Measurements from ENCODE around the gene COL19A1. TPM values are rescaled to one million over a fixed set of nuclear protein-coding genes. Genes with fewer than 3 reads are reported as not detected.

Gene COL19A1
- total RNA-seq, 1 donor from 2014 or later: not detected

- H3K4me3 ChIP-seq: no peak overlapping the region
- H3K27me3 ChIP-seq: no peaks in the 10 kb centered on the region
- H3K4me1 ChIP-seq: no peaks in the 10 kb centered on the region
- intact Hi-C loops (cut with DNase I): no loop called here
- no peaks in the 10 kb centered on the region for H3K9me3 ChIP-seq
- ATAC-seq (no peak), DNase-seq (no peak)
- no peak for TF ChIP-seq CTCF (IDR thresholded peaks at IDR 0.05)
- no peak overlapping the region for H3K27ac ChIP-seq
- H3K36me3 ChIP-seq: no peaks in the 10 kb centered on the region
These were observed 387.6 kb downstream of the COL19A1 start for GRCh38 chr6:70253923-70254322.

DNA sequence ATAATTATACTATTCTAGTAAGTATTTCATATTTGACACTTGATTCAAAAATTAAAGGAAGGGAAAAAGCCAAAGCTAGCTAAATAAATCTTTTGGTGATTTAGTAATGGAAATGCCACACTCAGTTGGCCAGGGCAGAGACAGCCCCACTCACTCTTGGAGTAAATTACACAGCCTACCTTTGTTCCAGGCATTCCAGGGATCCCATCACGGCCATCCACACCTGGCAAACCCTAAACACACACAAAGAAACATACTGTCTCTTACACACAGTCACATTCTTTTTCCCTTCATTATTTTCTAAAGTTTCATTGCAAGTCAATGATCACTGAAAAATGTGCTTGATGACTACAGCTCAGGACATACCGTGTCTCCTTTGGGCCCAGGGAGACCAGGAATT is 388.4 kb downstream of the COL19A1 start:
- H3K4me1 ChIP-seq: no peaks in the 10 kb centered on the region
- H3K27ac ChIP-seq: no peak overlapping the region
- no peaks in the 10 kb centered on the region for H3K36me3 ChIP-seq
- no peak for TF ChIP-seq CTCF (IDR thresholded peaks at IDR 0.05)
- H3K4me3 ChIP-seq: no peak overlapping the region
- H3K9me3 ChIP-seq: no peaks in the 10 kb centered on the region
- no peak for ATAC-seq
- DNase-seq: no peak
- peaks cover 4% of the 10 kb centered on the region for H3K27me3 ChIP-seq
- intact Hi-C loops (cut with DNase I): no loop called here

DNA sequence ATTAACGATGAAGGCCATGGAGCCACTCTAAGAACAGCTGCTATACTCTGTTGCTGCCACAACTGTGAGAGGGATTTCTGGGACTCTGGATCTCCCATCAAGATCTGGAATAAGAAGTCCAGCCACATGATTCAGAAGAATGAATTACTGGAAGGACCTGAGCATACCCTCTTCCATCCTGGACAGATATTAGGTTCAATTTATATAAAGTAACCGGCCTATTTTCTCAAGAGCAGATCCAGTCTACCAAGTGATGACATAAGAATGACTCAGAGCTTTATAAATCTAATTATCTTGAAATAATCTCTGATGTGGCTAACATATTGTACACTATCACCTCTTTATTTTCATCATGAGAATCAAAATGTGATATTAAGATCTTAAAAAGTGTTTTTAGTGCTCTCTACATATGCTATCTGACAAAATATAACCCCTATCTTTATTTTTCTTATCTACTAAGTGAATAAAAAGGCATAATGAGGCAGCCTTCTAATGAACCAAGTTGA is 391.5 kb downstream of the COL19A1 start:
- H3K27me3 ChIP-seq: peaks cover 4% of the 10 kb centered on the region
- ATAC-seq (no peak), DNase-seq (no peak)
- intact Hi-C loops (cut with DNase I): no loop called here
- no peak for TF ChIP-seq CTCF (IDR thresholded peaks at IDR 0.05)
- no peak overlapping the region for H3K4me3 ChIP-seq
- H3K9me3 ChIP-seq: no peaks in the 10 kb centered on the region
- H3K36me3 ChIP-seq: no peaks in the 10 kb centered on the region
- no peak overlapping the region for H3K27ac ChIP-seq
- no peaks in the 10 kb centered on the region for H3K4me1 ChIP-seq

DNA sequence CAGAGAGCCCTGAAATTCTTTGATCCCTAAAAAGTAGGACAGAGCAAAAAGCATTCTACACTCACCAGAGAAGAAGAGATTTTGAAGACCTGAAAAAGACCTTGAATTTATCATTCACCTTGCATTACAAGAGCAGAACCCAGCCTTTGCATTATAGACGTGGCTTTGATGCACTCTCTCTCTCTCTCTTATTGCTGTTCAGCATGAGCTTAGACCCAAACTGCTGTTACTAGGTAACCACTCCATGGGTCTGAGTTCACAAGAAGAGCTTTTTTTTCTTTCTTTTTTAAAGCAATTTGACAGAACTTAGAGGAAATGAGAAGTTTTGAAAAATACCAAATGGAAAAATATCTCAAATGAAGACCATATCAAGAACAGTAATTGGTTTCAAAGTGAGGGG is 392.1 kb downstream of the COL19A1 start:
- no peaks in the 10 kb centered on the region for H3K4me1 ChIP-seq
- no peak for TF ChIP-seq CTCF (IDR thresholded peaks at IDR 0.05)
- DNase-seq: no peak
- intact Hi-C loops (cut with DNase I): no loop called here
- no peaks in the 10 kb centered on the region for H3K36me3 ChIP-seq
- no peak overlapping the region for H3K27ac ChIP-seq
- H3K9me3 ChIP-seq: no peaks in the 10 kb centered on the region
- peaks cover 4% of the 10 kb centered on the region for H3K27me3 ChIP-seq
- no peak for ATAC-seq
- H3K4me3 ChIP-seq: no peak overlapping the region

Other genes starting within 250 kb of the COL19A1 start
- 66.7 TPM for gene LMBRD1, start 69.5 kb upstream of the COL19A1 start, total RNA-seq